H1 (cell line): ENCODE data around the gene TTC27. TPM values are rescaled to one million over a fixed set of nuclear protein-coding genes. Genes with fewer than 3 reads are reported as not detected.

ENCODE experiments used
- CTCF ChIA-PET: fragments of 300-600 bp; sonication (Branson Sonifier 250); formaldehyde crosslinking; loops from one replicate; lab custom pipeline; 2021; ENCODE audit not compliant: partially characterized antibody; lab: Charles Lee
- POLR2A ChIA-PET: fragments of 300-600 bp; sonication (Branson Sonifier 250); formaldehyde crosslinking; loops from one replicate; lab custom pipeline; 2021; ENCODE audit warnings: inconsistent platforms; ENCODE audit not compliant: partially characterized antibody; lab: Charles Lee
- DNase-seq, 2 experiments: peaks; one replicate each; pipeline versions ENCODE4 v3.0.0 to v3.0.0-alpha.2; 2010 to 2022; ENCODE audit warnings: low spot score in 2 of 2, low read depth in 1 of 2, mixed read lengths in 1 of 2
- FAIRE-seq: peaks from 2 replicates; lab custom pipeline; 2011; peaks lifted over from hg19 to GRCh38; lab: Jason Lieb, UNC
- H2AFZ ChIP-seq: 2 replicates; pipeline ENCODE4 v1.8.1; 2012; ENCODE audit warnings: low read length, inconsistent platforms
- H2AK5ac ChIP-seq: 2 replicates; pipeline ENCODE4 v1.6.1; 2013; ENCODE audit warnings: low read depth, low read length
- H2BK120ac ChIP-seq: replicated peaks from 2 replicates; pipeline ENCODE3; 2013; ENCODE audit warnings: low read depth, low read length, inconsistent platforms
- H2BK12ac ChIP-seq: 2 replicates; pipeline ENCODE4 v1.6.1; 2013; ENCODE audit warnings: low read depth, low read length
- H2BK15ac ChIP-seq: 2 replicates; pipeline ENCODE4 v1.6.1; 2013; ENCODE audit warnings: low read length
- H2BK20ac ChIP-seq: 2 replicates; pipeline ENCODE4 v1.6.1; 2013; ENCODE audit warnings: low read length
- H2BK5ac ChIP-seq: 2 replicates; pipeline ENCODE4 v1.6.1; 2013; ENCODE audit warnings: low read depth, low read length
- H3K14ac ChIP-seq: 2 replicates; pipeline ENCODE4 v1.6.1; 2013; ENCODE audit warnings: inconsistent platforms; ENCODE audit not compliant: insufficient read length
- H3K18ac ChIP-seq: 2 replicates; pipeline ENCODE4 v1.6.1; 2013; ENCODE audit warnings: low read length; ENCODE audit errors: extremely low read depth
- H3K23ac ChIP-seq: 2 replicates; pipeline ENCODE4 v1.6.1; 2013; ENCODE audit warnings: inconsistent platforms; ENCODE audit not compliant: insufficient read length
- H3K23me2 ChIP-seq: 2 replicates; pipeline ENCODE4 v1.6.1; 2013; ENCODE audit warnings: low read depth, low read length
- H3K27ac ChIP-seq: 2 replicates; pipeline ENCODE4 v1.6.1; 2011; ENCODE audit warnings: low read depth, low read length, inconsistent platforms
- H3K27me3 ChIP-seq, 4 experiments: replicated peaks in 1 of 4; 1 replicate in 1 of 4; 2 replicates in 3 of 4; pipeline versions ENCODE4 v1.6.1 to v1.8.1; 2011 to 2013; ENCODE audit warnings: low read length in 3 of 4, mild to moderate bottlenecking in 3 of 4, inconsistent platforms in 2 of 4, mixed read lengths in 2 of 4, moderate library complexity in 1 of 4; ENCODE audit not compliant: control insufficient read depth in 3 of 4, insufficient read depth in 3 of 4; ENCODE audit errors: extremely low read depth in 1 of 4
- H3K36me3 ChIP-seq, 4 experiments: 2 replicates each; pipeline versions ENCODE4 v1.6.1 to v1.8.1; 2011 to 2013; ENCODE audit warnings: mild to moderate bottlenecking in 4 of 4, low read length in 3 of 4, moderate library complexity in 2 of 4, control low read depth in 1 of 4, inconsistent platforms in 1 of 4; ENCODE audit not compliant: insufficient read depth in 4 of 4, control insufficient read depth in 2 of 4
- H3K4ac ChIP-seq: replicated peaks from 2 replicates; pipeline ENCODE3; 2013; ENCODE audit warnings: low read length, low read depth, mixed read lengths, inconsistent platforms; ENCODE audit not compliant: insufficient read length
- H3K4me1 ChIP-seq, 4 experiments: replicated peaks in 1 of 4; 1 replicate in 1 of 4; 2 replicates in 3 of 4; pipeline versions ENCODE4 v1.6.1 to v1.8.1; 2011 to 2013; ENCODE audit warnings: low read length in 3 of 4, inconsistent platforms in 2 of 4, mixed read lengths in 1 of 4; ENCODE audit not compliant: insufficient read depth in 4 of 4, control insufficient read depth in 3 of 4
- H3K4me2 ChIP-seq, 2 experiments: 2 replicates each; pipeline versions ENCODE4 v1.6.1 to v1.8.1; 2011 to 2013; ENCODE audit warnings: low read depth in 2 of 2, low read length in 2 of 2, control low read depth in 1 of 2, inconsistent platforms in 1 of 2, mild to moderate bottlenecking in 1 of 2; ENCODE audit not compliant: insufficient read depth in 1 of 2
- H3K4me3 ChIP-seq, 4 experiments: fragments of 200-600, 300-600 bp in 1 of 4; sonication (generic), shearing (Covaris generic), sonication (Bioruptor Twin) in 1 of 4; 2 replicates each; pipeline versions ENCODE4 v1.5.1 to v1.8.1; 2011 to 2016; ENCODE audit warnings: low read length in 4 of 4, low read depth in 3 of 4, control low read depth in 2 of 4, inconsistent platforms in 2 of 4, mild to moderate bottlenecking in 2 of 4, mixed read lengths in 1 of 4, moderate library complexity in 1 of 4; ENCODE audit not compliant: insufficient read depth in 2 of 4; ENCODE audit errors: extremely low read depth in 1 of 4
- H3K56ac ChIP-seq: replicated peaks from 2 replicates; pipeline ENCODE3; 2013; ENCODE audit warnings: low read depth, mild to moderate bottlenecking, mixed read lengths, low read length, inconsistent platforms; ENCODE audit not compliant: insufficient read length
- H3K79me1 ChIP-seq: 2 replicates; pipeline ENCODE4 v1.6.1; 2013; ENCODE audit warnings: low read depth, low read length, control low read depth
- H3K79me2 ChIP-seq, 2 experiments: 2 replicates each; pipeline versions ENCODE4 v1.6.1 to v1.8.1; 2012 to 2013; ENCODE audit warnings: low read length in 2 of 2, mild to moderate bottlenecking in 2 of 2, inconsistent platforms in 1 of 2; ENCODE audit not compliant: insufficient read depth in 2 of 2, control insufficient read depth in 1 of 2
- H3K9ac ChIP-seq, 4 experiments: replicated peaks in 1 of 4; 1 replicate in 1 of 4; 2 replicates in 3 of 4; pipeline versions ENCODE4 v1.6.1 to v1.8.1; 2011 to 2013; ENCODE audit warnings: low read depth in 3 of 4, low read length in 3 of 4, control low read depth in 2 of 4, mild to moderate bottlenecking in 2 of 4, moderate library complexity in 2 of 4, inconsistent platforms in 1 of 4; ENCODE audit errors: extremely low read depth in 1 of 4
- H3K9me3 ChIP-seq, 2 experiments: 2 replicates each; pipeline versions ENCODE4 v1.6.1 to v1.8.1; 2012 to 2013; ENCODE audit warnings: mild to moderate bottlenecking in 2 of 2, moderate library complexity in 2 of 2, control low read depth in 1 of 2, inconsistent platforms in 1 of 2, low read depth in 1 of 2, low read length in 1 of 2, mixed read lengths in 1 of 2; ENCODE audit not compliant: insufficient read depth in 2 of 2
- H4K20me1 ChIP-seq, 2 experiments: replicated peaks in 1 of 2; 2 replicates each; pipeline versions ENCODE3 to v1.8.1; 2011 to 2013; ENCODE audit warnings: inconsistent platforms in 2 of 2, low read length in 2 of 2, mild to moderate bottlenecking in 1 of 2; ENCODE audit not compliant: insufficient read depth in 2 of 2, control insufficient read depth in 1 of 2
- H4K5ac ChIP-seq: 2 replicates; pipeline ENCODE4 v1.6.1; 2013; ENCODE audit warnings: low read length, low read depth, mixed read lengths, inconsistent platforms; ENCODE audit not compliant: insufficient read length
- H4K8ac ChIP-seq: 2 replicates; pipeline ENCODE4 v1.8.0; 2013; ENCODE audit warnings: mild to moderate bottlenecking, moderate library complexity, low read length, inconsistent platforms; ENCODE audit not compliant: insufficient read depth; ENCODE audit errors: extremely low read depth
- H4K91ac ChIP-seq: replicated peaks from 2 replicates; pipeline ENCODE3; 2013; ENCODE audit warnings: low read length, mixed read lengths, inconsistent platforms; ENCODE audit not compliant: insufficient read length
- BCL11A ChIP-seq, 2 experiments: IDR thresholded peaks; one replicate each; pipeline ENCODE4 v1.6.1; 2011; ENCODE audit warnings: low read depth in 2 of 2, low read length in 2 of 2, mild to moderate bottlenecking in 2 of 2
- KDM1A ChIP-seq: fragments of 200-600, 300-600 bp; sonication (generic); IDR thresholded peaks from 2 replicates; pipeline ENCODE4 v1.7.1; 2016; ENCODE audit warnings: mild to moderate bottlenecking, low read length, borderline replicate concordance
- SIX5 ChIP-seq: IDR thresholded peaks from 2 replicates; pipeline ENCODE4 v1.6.1; 2011; ENCODE audit warnings: mild to moderate bottlenecking, low read depth, low read length
- WGBS, 2 experiments: shearing (Covaris generic) in 1 of 2; methylation state at CpG; one replicate each; pipeline versions ENCODE4 v1.1.6 to v1.1.7; 2013 to 2015; ENCODE audit warnings: low lambda C conversion rate in 2 of 2, mixed read lengths in 2 of 2, inconsistent platforms in 1 of 2, low coverage in 1 of 2, missing lambda C conversion rate in 1 of 2; ENCODE audit not compliant: insufficient replicate concordance in 2 of 2, insufficient coverage in 1 of 2, insufficient read length in 1 of 2; ENCODE audit errors: extremely low coverage in 1 of 2, missing lambda C conversion rate in 1 of 2; 5-methylcytosine and 5-hydroxymethylcytosine counted together
- polyA plus RNA-seq, 7 experiments: library from polyadenylated mRNA; depleted of rRNA in 3 of 7; stranded (reverse) in 5 of 7; unstranded in 2 of 7; fragments of >200 nt in 5 of 7; fragments of 200-250 nt in 2 of 7; gene quantifications; 1 replicate in 5 of 7; 2 replicates in 1 of 7; 4 replicates in 1 of 7; pipeline versions ENCODE4 v1.2.1 to v1.2.3, GENCODE V29; 2011 to 2013; ENCODE audit warnings: missing spikeins in 2 of 7, mixed read lengths in 2 of 7
- total RNA-seq: library from RNA; stranded (reverse); fragmentation: NEBNext Ultra II Directional; extraction: Animal tissue kit (Norgen Biotek cat#: 25700); gene quantifications from 2 replicates; pipeline ENCODE4 v1.2.1, GENCODE V29; 2021

Gene TTC27
- total and polyA plus RNA-seq, 2 of the 8 experiments (the other 6 are each of a cell fraction or from before 2014, with no cell fraction given) = 13.8 to 29.1 TPM

- WGBS, 2 experiments = 92% methylated on average over 4 of the region's 4 CpGs; no CpG with 5 or more reads in 1 of the 2 experiments
- no peak overlapping the region for H3K18ac ChIP-seq
- no peak overlapping the region for H2BK15ac ChIP-seq
- H3K27me3 ChIP-seq = no peaks in the 10 kb centered on the region
- H3K4ac ChIP-seq = no peak overlapping the region
- no peaks in the 10 kb centered on the region for H3K9me3 ChIP-seq
- DNase-seq (no peak), FAIRE-seq (no peak)
- no peak overlapping the region for H2BK20ac ChIP-seq
- no peak overlapping the region for H2BK12ac ChIP-seq
- TF ChIP-seq KDM1A (no peak), BCL11A (IDR thresholded peaks at IDR 0.05; ENCODE audit: low read depth in 2 of 2, low read length in 2 of 2) (no peak), SIX5 (no peak)
- no peak overlapping the region for H4K8ac ChIP-seq
- no peak overlapping the region for H3K4me3 ChIP-seq
- H3K79me2 ChIP-seq = no peaks in the 10 kb centered on the region
- H3K4me2 ChIP-seq = no peak overlapping the region
- no peak overlapping the region for H3K56ac ChIP-seq
- ChIA-PET CTCF (no interaction called here), POLR2A (interaction anchor here (0.6 kb wide), 1 partner anchor 574 kb away, joined by 3 read pairs; no protein-coding TSS in a partner anchor)
- no peak overlapping the region for H3K9ac ChIP-seq
- H3K23me2 ChIP-seq = no peaks in the 10 kb centered on the region
- H3K79me1 ChIP-seq = no peaks in the 10 kb centered on the region
- no peak overlapping the region for H2BK5ac ChIP-seq
- H4K91ac ChIP-seq = no peak overlapping the region
- H2AK5ac ChIP-seq = no peak overlapping the region
- no peaks in the 10 kb centered on the region for H3K4me1 ChIP-seq
- H3K36me3 ChIP-seq = no peaks in the 10 kb centered on the region
- no peak overlapping the region for H2AFZ ChIP-seq
- H4K20me1 ChIP-seq = no peaks in the 10 kb centered on the region
- no peak overlapping the region for H3K23ac ChIP-seq
- no peak overlapping the region for H3K27ac ChIP-seq
- no peak overlapping the region for H3K14ac ChIP-seq
- no peak overlapping the region for H2BK120ac ChIP-seq
- H4K5ac ChIP-seq = no peak overlapping the region
Measured at GRCh38 chr2:32696439-32696838, 68.6 kb downstream of the TTC27 start.
